K562 (cell line): ENCODE results near the gene PBRM1.

Source experiments
- CHD2 ChIP-seq: IDR thresholded peaks from 2 replicates; pipeline ENCODE4 v1.6.1; 2011; ENCODE audit warnings: low read depth, low read length
- DIDO1 ChIP-seq: fragments of 450-650 bp; IDR thresholded peaks from 2 replicates; pipeline ENCODE4 v1.6.1; 2016; ENCODE audit warnings: low read depth, missing biosample characterization, missing genetic modification characterization
- EGR1 ChIP-seq: fragments of 450-650 bp; conservative IDR thresholded peaks from 2 replicates; pipeline ENCODE4 v1.6.1; 2017; ENCODE audit warnings: mild to moderate bottlenecking
- FOS ChIP-seq: IDR thresholded peaks from 3 replicates; pipeline ENCODE4 v1.6.1; 2011; ENCODE audit not compliant: insufficient read length; ENCODE audit errors: extremely low read depth
- FOXJ3 ChIP-seq: sonication (generic); formaldehyde crosslinking; IDR thresholded peaks from 2 replicates; pipeline ENCODE4 v1.4.0; 2020; ENCODE audit warnings: mild to moderate bottlenecking, missing genetic modification reagents
- GTF2F1 ChIP-seq: IDR thresholded peaks from 2 replicates; pipeline ENCODE4 v1.6.1; 2011; ENCODE audit warnings: low read depth, low read length, improper control_type of control experiment
- HNRNPK ChIP-seq: fragments of 200-400 bp; formaldehyde crosslinking; IDR thresholded peaks from one replicate; pipeline ENCODE4 v1.6.1; 2018; ENCODE audit warnings: mild to moderate bottlenecking, low read depth, low read length; ENCODE audit not compliant: poor library complexity, severe bottlenecking
- MTF1 ChIP-seq: fragments of 250-450 bp; sonication (Bioruptor Pico); IDR thresholded peaks from 2 replicates; pipeline ENCODE4 v1.9.0; 2021; ENCODE audit warnings: moderate library complexity, mild to moderate bottlenecking, inconsistent platforms, borderline replicate concordance
- MXI1 ChIP-seq: IDR thresholded peaks from 2 replicates; pipeline ENCODE4 v1.6.1; 2011; ENCODE audit warnings: low read depth, mild to moderate bottlenecking, improper control_type of control experiment, low read length
- NBN ChIP-seq: fragments of 450-650 bp; IDR thresholded peaks from 2 replicates; pipeline ENCODE4 v1.6.1; 2016; ENCODE audit warnings: low read depth, mild to moderate bottlenecking
- SAFB2 ChIP-seq: fragments of 200-400 bp; formaldehyde crosslinking; IDR thresholded peaks from 2 replicates; pipeline ENCODE4 v1.6.1; 2018; ENCODE audit warnings: borderline replicate concordance, low read length, low read depth, moderate library complexity; ENCODE audit not compliant: severe bottlenecking
- ZNF274 ChIP-seq: IDR thresholded peaks from 2 replicates; pipeline ENCODE4 v1.6.1; 2011; ENCODE audit warnings: low read depth, mild to moderate bottlenecking, low read length, moderate library complexity, borderline replicate concordance
- ZSCAN29 ChIP-seq: fragments of 450-650 bp; IDR thresholded peaks from 2 replicates; pipeline ENCODE4 v1.6.1; 2017
- TF ChIP-seq, protein P1 (sequence below), 3 experiments: IDR thresholded peaks in 2 of 3; conservative IDR thresholded peaks in 1 of 3; 2 replicates each; pipeline ENCODE4 v1.5.1; 2011 to 2012; ENCODE audit warnings: low read length in 3 of 3, mild to moderate bottlenecking in 3 of 3, control low read depth in 2 of 3, improper control_type of control experiment in 1 of 3, inconsistent platforms in 1 of 3, low read depth in 1 of 3, mixed read lengths in 1 of 3, moderate library complexity in 1 of 3; ENCODE audit not compliant: insufficient read depth in 2 of 3

DNA sequence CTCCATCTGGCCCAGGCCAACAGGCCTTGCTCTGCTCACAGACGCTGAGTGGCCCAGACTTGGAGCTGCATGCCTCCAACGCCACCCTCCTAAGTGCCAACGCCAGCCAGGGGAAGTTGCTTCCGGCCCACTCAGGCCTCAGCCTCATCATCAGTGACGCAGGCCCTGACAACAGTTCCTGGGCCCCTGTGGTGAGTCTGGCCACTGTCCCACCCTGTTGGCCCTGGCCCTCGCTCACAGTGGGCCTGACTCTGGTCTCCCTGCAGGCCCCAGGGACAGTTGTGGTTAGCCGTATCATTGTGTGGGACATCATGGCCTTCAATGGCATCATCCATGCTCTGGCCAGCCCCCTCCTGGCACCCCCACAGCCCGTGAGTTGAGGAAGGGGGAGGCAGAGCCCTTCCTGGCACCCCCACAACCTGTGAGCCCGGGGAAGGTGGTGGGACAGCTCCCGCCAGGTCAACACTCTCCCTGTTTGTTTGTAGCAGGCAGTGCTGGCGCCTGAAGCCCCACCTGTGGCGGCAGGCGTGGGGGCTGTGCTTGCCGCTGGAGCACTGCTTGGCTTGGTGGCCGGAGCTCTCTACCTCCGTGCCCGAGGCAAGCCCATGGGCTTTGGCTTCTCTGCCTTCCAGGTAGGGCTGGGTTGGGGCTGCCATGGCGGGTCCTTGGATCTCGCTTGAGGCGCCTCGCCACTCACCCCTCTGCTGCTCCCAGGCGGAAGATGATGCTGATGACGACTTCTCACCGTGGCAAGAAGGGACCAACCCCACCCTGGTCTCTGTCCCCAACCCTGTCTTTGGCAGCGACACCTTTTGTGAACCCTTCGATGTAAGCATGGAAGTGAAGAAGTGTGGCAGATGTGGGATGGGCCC, 162.1 kb downstream of the PBRM1 start:
- TF ChIP-seq, protein P1, sequence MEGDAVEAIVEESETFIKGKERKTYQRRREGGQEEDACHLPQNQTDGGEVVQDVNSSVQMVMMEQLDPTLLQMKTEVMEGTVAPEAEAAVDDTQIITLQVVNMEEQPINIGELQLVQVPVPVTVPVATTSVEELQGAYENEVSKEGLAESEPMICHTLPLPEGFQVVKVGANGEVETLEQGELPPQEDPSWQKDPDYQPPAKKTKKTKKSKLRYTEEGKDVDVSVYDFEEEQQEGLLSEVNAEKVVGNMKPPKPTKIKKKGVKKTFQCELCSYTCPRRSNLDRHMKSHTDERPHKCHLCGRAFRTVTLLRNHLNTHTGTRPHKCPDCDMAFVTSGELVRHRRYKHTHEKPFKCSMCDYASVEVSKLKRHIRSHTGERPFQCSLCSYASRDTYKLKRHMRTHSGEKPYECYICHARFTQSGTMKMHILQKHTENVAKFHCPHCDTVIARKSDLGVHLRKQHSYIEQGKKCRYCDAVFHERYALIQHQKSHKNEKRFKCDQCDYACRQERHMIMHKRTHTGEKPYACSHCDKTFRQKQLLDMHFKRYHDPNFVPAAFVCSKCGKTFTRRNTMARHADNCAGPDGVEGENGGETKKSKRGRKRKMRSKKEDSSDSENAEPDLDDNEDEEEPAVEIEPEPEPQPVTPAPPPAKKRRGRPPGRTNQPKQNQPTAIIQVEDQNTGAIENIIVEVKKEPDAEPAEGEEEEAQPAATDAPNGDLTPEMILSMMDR (IDR thresholded peaks at IDR 0.05 in 2 of 3, conservative IDR thresholded peaks at IDR 0.05 in 1 of 3; ENCODE audit: insufficient read depth in 2 of 3, low read depth in 1 of 3, low read length in 3 of 3) = no peak
- TF ChIP-seq ZNF274 (no peak), SAFB2 (no peak), NBN (no peak), CHD2 (no peak), ZSCAN29 (no peak), FOXJ3 (CRISPR knock-in tag) (no peak), DIDO1 (no peak), HNRNPK (no peak), GTF2F1 (no peak), FOS (no peak), MTF1 (no peak), MXI1 (no peak), EGR1 (no peak)
